ENCODE results near the gene MYL6B.
A peak's percentile ranks its signal among the peaks of the same experiment; 100 is the strongest.
"Not testable (repeated sequence)": the region's sequence is repeated elsewhere in the genome, so short reads cannot be mapped to it uniquely, and the experiment has no call there.

The MYL6B gene

GRCh38 chr12:56163533-56164344 is 11.4 kb downstream of the MYL6B start:
- no peak for DNase-seq (ENCODE audit: low read depth in 2 of 2, low spot score in 1 of 2)

GRCh38 chr12:56164345-56164729 is 11.9 kb downstream of the MYL6B start:
- DNase-seq (ENCODE audit: low read depth in 2 of 2, low spot score in 1 of 2), result no peak

DNA sequence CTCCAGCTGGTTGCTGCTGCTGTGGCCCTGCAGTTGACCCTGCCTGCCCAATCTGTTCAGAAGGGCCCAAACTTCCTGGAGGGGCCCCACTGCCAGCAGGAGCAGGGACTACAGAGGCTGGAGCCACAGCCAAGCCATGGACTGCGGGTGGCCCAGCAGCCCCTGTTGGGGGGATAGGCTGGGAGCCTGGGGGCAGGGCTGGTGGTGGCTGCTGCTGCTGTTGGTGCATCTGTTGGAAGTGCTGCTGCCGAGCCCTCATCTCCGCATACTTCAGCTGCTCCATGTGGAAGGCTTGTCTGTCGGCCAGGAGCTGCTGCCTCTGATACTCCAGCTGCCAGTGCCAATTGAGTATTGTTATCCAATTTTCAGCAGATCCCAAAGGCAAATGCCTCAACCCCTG is 13.0 kb downstream of the MYL6B start:
- DNase-seq (ENCODE audit: low read depth in 2 of 2, low spot score in 1 of 2), result no peak

DNA sequence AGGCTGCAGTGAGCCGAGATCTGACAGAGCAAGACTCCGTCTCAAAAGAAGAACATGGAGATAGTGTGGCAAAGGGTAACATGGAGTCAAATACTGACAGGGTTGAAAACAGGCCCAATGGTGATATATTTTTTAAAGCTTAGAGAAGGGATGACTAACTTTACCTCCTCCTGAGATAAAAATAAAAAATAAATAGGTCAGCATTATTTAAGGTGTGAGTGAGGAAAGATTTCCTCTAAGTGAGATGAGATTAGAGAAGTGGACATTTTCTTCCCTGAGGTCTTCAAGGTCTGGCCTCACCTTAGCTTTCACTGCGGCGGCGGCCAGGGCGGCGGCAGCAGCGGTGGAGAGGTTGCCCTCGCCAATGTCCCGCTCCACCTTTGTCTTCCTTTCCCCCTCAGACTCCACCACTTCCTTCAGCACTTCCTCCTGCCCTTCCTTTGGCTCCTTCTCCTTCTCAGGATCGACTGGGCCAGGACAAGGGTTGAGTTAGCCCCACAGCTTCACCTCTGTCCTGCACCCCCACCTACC is 16.9 kb downstream of the MYL6B start:
- DNase-seq (ENCODE audit: low read depth in 2 of 2, low spot score in 1 of 2), result no peak

- no peak for DNase-seq (ENCODE audit: low read depth in 2 of 2, low spot score in 1 of 2)
Observed at GRCh38 chr12:56172839-56173238, 20.5 kb downstream of the MYL6B start.

- DNase-seq (ENCODE audit: low read depth in 2 of 2, low spot score in 1 of 2), result no peak
Observed at GRCh38 chr12:56178347-56178746, 26.0 kb downstream of the MYL6B start.

DNA sequence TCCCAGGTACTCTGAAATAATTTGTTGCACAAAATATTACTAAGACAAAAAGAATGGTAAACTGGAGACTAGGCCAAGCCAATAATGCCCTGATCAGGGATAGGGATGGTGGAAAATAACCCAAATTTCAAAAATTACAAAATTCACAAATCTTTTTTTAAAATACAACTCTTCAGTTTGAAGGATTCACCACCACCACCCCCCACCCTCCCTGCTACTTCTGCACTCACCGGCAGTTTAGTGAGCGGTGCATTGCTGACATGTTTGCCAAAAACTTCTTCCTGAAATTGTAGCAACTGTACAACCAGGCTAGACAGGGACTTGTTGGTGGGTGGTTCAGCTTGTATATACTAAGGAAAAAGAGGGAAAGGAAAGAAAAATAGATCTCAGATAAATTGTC is 34.6 kb downstream of the MYL6B start:
- no peak for DNase-seq (ENCODE audit: low read depth in 2 of 2, low spot score in 1 of 2)

DNA sequence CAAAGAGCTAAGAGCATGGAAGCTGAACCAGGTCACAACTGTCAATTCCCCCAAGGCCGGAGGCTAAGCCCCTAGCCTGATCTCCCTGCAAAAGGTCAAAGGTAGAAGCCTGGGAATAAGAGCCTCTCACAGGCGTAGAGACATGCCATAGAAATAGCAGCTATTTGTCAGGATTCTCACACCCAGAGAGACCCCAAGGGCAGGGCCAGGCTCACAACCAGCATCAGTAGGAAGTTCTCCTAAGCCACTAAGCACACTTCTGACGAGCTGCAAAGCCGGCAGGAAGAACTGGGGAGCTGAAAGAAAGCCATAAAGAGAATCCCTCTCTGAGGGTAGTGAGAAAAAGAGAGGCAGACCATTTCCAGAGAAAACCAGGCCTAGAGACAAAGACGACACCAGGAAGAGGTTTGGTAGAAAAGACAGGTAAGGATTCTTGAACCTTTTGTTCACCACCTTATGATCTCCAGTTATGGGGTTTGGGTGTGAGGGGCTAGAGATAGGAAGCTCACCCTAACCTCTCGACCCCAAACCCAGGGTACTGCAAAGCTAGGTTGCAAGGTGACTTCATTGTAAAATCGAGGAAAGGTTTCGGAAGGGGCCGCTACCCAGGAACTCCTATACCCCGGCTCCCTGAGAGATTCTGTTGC is 35.9 kb downstream of the MYL6B start:
- no peak for DNase-seq (ENCODE audit: low read depth in 2 of 2, low spot score in 1 of 2)

DNA sequence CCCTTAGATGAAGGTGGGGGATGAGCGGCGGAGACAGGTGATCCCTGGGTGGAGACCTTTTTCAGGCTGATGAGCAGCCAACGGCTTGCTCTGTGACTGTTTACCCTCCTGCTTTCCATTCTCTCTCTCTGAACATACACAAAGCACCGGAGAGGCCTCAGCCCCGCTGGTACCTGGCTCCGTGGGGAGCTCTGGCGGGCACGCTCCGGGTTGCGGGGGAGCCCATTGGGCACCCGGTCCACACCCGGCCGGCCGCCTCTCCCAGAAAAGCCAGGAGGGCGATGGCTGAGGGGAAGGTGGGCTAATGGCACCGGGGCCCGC is 36.4 kb downstream of the MYL6B start:
- no peak for DNase-seq (ENCODE audit: low read depth in 2 of 2, low spot score in 1 of 2)

DNA sequence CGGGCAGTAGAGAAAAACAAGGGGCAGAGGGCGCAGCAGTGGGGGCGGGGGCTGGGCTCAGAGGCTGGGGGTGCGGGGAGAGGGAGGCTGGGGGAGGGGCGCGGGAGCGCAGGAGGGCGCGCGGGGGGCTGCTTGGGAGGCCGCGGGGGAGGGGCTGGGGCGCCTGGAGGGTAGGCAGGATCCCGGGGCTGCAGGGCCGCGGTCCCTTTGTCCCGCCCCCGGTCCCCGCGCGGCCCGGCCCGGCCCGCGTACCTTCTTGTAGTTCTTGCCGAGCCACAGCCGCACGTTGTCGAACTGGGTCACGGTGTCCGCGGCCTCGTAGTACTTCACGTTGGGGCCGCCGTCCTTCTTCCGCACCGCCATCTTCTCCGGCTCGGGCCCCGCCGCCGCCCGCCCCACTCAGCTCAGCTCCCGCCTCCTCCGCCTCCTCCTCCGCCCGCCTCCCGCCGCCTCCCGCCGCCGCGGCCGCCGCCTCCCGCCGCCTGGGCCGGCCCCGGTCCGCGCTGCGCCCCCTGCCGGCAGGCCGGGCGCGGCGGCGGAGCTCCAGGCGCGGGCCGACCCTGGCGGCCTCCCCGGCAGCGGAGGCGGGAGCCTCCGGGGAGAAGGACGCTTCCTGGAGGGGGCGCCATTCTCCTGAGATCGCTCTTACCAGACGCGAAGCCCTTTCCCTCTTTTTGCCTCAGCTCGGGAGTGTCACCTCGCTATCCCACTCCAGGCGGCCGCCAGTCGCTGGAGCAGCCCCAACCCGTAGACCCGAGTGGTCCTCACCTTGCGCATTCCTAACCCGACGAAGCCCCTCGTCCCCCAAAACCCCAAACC is 36.9 kb downstream of the MYL6B start, which contains the start of gene SMARCC2:
TSS of gene SMARCC2 (minus strand) at position 385 of the 819 bp plus-strand sequence. CDS start at position 363, 22 bp downstream.
- DNase-seq (ENCODE audit: low read depth in 2 of 2, low spot score in 1 of 2), result peak; percentile 56 to 68

GRCh38 chr12:56189918-56190694 is 37.7 kb downstream of the MYL6B start:
- DNase-seq (ENCODE audit: low read depth in 2 of 2, low spot score in 1 of 2), result peak; percentile 27 to 47

- no peak for DNase-seq (ENCODE audit: low read depth in 2 of 2, low spot score in 1 of 2)
Observed at GRCh38 chr12:56190695-56191155, 38.3 kb downstream of the MYL6B start.

DNA sequence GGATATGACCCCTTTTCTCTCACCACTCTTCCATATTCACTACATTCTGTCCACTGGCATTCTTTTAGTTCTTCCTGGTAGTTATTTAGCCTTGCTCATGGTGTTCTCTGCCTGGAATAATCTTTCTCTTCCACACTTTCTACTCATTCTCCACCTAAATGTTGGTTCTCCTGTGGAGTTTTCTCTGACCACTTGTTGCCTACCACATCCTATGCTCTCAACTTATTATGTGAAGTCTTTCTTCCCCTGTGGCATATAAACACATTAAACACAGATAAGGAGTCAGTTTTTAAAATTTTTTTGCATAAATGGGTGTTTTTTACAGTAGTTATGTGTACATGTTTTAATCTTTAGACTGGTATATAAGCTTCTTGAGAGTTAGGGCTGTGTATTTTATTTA is 40.2 kb downstream of the MYL6B start:
- no peak for DNase-seq (ENCODE audit: low read depth in 2 of 2, low spot score in 1 of 2)

DNA sequence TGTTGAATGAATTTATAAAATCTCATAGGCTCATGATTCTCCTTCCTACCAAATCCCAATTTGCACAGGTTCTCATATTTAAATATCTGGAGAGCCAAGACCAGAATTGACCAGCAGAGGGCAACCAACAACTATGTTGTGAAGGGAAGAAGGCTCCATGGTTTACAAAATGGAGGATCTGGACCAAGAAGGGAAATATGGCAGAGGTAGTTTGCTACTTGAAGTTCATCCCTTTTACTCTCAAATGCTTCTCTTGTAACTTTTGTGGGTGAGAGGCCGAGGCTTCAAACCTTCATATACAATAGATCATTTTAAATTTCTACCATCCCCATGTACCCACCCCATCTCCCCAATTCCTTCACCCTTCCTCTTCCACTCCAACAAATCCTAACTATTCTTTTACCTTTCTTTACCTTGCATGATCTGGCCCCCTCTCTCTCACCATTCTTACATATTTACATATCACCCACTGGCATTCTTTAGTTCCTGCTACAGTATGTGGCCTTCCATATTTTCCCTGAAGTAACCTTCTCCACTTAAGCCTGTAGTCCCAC is 40.7 kb downstream of the MYL6B start:
- DNase-seq (ENCODE audit: low read depth in 2 of 2, low spot score in 1 of 2), result peak; percentile 38 to 54

GRCh38 chr12:56196818-56197550 is 44.6 kb downstream of the MYL6B start:
- DNase-seq (ENCODE audit: low read depth in 2 of 2, low spot score in 1 of 2), result not testable (repeated sequence)

- no peak for DNase-seq (ENCODE audit: low read depth in 2 of 2, low spot score in 1 of 2)
Observed at GRCh38 chr12:56197921-56198635, 45.7 kb downstream of the MYL6B start.

GRCh38 chr12:56198836-56199235 is 46.4 kb downstream of the MYL6B start:
- DNase-seq (ENCODE audit: low read depth in 2 of 2, low spot score in 1 of 2), result no peak

DNA sequence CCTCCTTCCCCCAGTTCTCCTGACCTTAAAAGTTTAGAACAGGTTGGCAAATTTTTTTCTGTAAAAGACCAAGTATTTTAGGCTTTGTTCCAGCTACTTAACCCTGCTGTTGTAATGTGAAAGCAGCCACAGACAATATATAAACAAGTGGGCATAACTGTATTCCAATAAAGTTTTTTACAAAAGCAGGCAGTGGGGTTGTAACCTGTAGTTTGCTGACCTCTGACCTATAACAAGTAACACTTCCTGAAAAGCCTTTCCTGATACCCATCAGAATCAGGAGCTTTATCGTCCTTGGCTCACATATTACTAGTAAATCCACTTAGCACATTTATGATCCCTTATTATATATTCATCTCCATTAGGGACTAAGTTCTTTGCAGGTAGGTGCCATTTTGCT is 50.0 kb downstream of the MYL6B start:
- no peak for DNase-seq (ENCODE audit: low read depth in 2 of 2, low spot score in 1 of 2)

- no peak for DNase-seq (ENCODE audit: low read depth in 2 of 2, low spot score in 1 of 2)
Observed at GRCh38 chr12:56202838-56203237, 50.5 kb downstream of the MYL6B start.
